GM10847 (cell line): Measurements from ENCODE around the gene UGT1A10.

Source experiments
- POLR2A ChIP-seq: IDR thresholded peaks from 2 replicates; pipeline ENCODE4 v1.6.1; 2011; ENCODE audit not compliant: insufficient read length; ENCODE audit errors: extremely low read depth

Gene UGT1A10

DNA sequence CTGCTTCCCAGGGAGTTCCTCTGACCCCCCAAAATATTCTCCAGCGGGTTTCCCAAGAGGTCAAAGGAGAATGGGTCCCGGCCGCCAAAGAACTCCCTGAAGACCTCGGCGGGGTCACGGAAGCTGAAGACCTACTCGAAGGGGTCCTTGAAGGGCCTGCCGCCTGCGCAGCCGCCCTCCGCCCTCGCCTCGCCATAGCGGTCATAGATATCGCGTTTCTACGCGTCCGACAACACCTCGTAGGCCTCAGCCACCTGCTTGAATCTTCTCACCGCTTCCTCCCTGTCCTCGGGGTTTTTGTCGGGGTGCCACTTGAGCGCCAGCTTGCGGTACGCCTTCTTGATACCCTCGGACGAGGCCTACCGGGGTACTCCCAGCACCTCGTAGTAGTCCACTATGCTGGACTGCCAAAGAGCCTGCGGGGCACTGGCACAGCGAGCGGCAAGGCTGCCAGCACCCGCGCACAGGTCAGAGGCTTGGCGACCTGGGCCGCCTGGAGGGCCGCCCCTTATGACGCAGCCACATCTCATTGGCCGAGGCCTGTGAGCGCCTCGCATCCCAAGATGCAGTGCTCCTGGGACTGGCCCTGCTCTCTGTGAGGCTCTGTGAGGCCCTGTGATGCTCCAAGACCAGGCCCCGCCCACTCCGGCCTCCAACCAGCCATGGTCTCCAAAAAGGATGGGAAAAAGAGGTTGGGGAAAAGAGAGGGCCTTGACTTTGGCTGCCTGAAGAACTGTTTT, 118.8 kb downstream of the UGT1A10 start:
- TF ChIP-seq POLR2A = no peak

DNA sequence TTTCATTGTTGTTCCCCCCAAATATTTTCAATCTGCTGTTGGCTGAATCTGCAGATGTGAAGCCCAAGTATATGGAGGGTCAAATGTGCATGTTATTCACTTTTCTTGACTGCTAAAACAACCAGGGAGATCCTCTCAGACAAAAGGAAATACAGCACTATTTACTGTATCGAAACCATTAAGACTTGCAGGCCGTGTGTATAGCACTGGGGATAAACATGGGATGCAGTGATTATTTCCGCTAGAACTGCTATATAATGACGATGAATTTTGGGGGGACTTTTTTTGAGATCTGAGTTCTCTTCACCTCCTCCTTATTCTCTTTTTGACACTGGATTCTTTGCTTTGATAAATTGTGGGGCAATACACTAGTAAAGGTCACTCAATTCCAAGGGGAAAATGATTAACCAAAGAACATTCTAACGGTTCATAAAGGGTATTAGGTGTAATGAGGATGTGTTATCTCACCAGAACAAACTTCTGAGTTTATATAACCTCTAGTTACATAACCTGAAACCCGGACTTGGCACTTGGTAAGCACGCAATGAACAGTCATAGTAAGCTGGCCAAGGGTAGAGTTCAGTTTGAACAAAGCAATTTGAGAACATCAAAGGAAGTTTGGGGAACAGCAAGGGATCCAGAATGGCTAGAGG, 120.3 kb downstream of the UGT1A10 start:
- TF ChIP-seq POLR2A = no peak

DNA sequence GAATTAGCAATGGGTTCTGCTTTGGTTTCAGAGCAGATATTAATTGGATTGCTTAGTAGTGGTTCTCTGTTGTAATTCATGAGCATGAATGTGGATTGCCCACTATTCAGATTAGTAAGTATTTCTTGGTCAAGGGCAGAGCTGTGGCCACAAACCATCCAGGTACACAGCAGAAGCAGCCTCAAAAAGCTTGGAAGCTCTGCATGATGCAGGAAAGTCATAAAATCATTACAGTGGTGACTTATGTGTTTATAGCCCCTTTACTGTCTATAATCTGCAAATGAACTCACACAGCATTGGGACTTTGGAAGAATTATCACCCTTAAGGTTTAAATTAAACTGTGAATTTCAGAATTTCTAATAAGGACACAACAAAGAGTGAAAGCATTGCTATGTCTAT, 121.9 kb downstream of the UGT1A10 start:
- TF ChIP-seq POLR2A = no peak

DNA sequence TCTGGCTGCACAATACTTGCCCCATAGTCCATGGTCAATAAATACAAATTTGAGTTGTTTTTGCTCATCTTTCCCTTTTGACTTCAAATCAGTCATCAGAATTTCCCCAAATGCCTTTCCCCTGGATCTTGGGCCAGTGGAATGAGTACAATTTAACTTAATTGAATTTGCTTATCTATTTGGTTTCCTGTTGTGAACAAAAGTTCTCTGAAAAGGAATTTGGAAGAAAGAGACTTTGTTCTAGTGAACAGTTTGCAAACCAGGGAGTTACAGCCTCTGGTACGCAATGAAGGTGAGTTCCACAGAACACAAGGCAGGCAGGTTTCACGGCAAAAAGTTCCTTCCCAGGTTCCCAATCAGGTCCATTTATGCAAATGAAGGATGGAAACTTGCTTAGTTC, 122.6 kb downstream of the UGT1A10 start:
- no peak for TF ChIP-seq POLR2A

DNA sequence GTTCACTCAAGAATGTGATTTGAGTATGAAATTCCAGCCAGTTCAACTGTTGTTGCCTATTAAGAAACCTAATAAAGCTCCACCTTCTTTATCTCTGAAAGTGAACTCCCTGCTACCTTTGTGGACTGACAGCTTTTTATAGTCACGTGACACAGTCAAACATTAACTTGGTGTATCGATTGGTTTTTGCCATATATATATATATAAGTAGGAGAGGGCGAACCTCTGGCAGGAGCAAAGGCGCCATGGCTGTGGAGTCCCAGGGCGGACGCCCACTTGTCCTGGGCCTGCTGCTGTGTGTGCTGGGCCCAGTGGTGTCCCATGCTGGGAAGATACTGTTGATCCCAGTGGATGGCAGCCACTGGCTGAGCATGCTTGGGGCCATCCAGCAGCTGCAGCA, 123.8 kb downstream of the UGT1A10 start, which contains the start of gene UGT1A1:
UGT1A1 (plus strand) TSS at position 228 of the 400 bp plus-strand sequence; CDS start at position 246, 18 bp downstream.
- no peak for TF ChIP-seq POLR2A

DNA sequence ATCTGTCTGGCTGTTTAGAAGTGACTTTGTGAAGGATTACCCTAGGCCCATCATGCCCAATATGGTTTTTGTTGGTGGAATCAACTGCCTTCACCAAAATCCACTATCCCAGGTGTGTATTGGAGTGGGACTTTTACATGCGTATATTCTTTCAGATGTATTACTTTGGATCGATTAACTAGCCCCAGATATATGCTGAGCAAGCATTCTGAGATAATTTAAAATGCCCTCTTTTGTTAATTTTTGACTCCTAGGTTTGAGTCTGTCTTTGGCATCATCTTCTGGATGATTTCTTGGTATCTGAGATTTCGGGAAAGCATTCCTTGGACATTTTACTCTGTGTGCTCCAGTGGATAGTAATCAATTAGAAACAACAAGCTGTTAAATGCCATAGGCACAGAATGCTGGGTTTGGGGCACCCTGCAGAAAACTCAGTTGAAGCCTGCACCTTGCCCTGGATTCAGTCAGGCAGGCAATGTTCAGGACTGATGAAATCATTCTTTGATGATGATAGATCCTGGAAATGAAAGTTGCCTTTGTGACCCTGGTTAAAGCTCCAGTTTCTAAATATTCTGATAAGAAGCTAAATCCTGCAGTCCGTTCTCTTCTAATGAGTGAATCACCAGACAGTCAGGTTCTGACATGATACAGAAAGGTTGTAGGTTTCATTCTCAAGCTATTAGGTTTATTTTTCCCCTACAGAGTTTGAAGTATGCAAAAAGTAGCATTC, 125.0 kb downstream of the UGT1A10 start:
- TF ChIP-seq POLR2A = no peak

DNA sequence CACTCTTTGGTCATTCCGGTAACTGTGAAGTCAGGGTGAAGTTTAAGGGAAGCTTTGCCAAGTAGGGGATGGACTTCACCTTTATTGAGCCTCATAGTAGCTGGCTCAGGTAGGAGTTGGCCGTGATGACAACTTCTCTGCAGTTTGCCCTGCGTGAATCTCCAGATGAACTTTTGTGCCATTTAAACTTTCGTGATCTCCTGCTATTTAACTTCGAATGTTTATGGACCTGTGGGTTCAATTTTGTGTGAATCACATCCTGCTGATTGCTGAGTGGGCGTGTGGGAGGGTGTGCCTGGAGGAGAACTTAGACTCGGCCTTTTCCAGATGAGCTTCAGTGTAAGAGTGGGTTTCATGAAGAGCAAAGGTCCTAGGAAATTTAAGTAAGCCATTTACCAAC, 128.0 kb downstream of the UGT1A10 start:
- TF ChIP-seq POLR2A = no peak

DNA sequence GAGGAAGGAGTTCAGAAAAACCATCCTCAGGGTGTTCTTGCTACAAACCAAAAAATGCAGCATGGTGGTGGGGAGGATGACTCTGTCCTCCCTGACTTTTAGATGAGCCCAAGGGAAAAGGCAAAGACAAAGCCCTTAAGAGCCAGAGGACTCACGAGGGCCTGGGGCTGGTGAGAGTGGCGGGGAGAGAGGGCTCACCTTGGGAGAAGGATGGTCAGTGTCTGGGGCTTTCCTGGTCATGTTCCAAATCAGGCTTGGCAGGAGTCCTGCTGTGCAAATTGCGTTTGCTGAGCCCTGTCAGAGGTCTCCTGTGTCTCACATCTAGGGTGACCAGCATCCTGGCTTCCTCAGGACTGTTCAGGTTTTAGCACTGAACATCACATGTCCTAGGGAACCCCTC, 128.5 kb downstream of the UGT1A10 start:
- TF ChIP-seq POLR2A = no peak

DNA sequence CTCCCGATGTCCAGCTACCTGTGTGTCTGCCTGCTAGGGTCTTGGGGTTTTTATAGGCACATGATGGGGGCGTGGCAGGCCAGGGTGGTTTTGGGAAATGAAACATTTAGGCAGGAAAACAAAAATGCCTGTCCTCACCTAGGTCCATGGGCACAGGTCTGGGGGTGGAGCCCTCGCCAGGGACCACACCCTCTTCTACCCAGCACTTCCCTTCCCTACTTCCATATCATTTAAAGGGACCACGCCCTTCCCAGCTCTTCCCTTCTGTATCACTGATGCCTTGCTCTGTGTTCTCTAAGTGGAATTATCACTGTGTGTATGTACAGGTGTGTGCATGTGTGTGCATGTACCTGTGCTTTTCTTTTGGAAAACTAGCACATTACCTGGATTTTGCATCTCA, 130.2 kb downstream of the UGT1A10 start:
- no peak for TF ChIP-seq POLR2A

DNA sequence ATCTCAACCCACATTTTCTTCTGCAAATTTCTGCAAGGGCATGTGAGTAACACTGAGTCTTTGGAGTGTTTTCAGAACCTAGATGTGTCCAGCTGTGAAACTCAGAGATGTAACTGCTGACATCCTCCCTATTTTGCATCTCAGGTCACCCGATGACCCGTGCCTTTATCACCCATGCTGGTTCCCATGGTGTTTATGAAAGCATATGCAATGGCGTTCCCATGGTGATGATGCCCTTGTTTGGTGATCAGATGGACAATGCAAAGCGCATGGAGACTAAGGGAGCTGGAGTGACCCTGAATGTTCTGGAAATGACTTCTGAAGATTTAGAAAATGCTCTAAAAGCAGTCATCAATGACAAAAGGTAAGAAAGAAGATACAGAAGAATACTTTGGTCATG, 131.8 kb downstream of the UGT1A10 start:
- no peak for TF ChIP-seq POLR2A

DNA sequence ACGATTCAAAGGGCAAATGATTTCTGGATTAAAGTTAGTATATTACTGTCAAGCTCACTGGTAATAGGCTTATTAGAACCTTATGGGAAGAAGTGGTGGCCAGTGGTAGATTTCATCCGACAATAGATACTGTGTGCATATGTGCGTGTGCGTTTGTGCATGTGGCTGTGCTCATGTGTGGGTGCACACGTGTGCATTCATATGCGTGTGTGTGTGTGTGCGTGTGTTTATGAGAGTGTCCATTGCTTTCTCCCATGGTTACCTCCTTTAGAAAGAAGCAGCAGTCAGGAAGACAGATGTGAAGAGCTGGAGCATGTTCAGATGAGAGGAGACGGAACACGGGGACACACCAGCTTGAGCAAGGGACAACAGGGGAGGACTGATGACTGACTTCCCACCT, 133.0 kb downstream of the UGT1A10 start:
- no peak for TF ChIP-seq POLR2A

DNA sequence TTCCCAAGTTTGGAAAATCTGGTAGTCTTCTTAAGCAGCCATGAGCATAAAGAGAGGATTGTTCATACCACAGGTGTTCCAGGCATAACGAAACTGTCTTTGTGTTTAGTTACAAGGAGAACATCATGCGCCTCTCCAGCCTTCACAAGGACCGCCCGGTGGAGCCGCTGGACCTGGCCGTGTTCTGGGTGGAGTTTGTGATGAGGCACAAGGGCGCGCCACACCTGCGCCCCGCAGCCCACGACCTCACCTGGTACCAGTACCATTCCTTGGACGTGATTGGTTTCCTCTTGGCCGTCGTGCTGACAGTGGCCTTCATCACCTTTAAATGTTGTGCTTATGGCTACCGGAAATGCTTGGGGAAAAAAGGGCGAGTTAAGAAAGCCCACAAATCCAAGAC, 135.9 kb downstream of the UGT1A10 start:
- TF ChIP-seq POLR2A = no peak

DNA sequence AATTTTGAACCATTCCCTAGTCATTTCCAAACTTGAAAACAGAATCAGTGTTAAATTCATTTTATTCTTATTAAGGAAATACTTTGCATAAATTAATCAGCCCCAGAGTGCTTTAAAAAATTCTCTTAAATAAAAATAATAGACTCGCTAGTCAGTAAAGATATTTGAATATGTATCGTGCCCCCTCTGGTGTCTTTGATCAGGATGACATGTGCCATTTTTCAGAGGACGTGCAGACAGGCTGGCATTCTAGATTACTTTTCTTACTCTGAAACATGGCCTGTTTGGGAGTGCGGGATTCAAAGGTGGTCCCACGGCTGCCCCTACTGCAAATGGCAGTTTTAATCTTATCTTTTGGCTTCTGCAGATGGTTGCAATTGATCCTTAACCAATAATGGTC, 136.3 kb downstream of the UGT1A10 start:
- no peak for TF ChIP-seq POLR2A

DNA sequence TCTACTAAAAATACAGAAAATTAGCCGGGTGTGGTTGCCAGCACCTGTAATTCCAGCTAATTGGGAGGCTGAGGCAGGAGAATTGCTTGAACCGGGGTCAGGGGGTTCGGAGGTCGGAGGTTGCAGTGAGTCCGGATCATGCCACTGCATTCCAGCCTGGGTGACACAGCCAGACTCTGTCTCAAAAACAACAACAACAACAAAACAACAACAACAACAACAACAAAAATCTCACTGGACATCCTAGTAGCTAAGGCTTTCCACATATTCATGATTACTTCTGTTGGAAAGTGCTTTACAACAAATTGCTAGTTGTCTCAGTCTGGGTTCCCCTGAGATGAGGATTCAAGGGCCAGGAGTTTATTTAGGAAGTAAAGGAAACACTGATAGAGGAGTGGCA, 137.6 kb downstream of the UGT1A10 start:
- no peak for TF ChIP-seq POLR2A

DNA sequence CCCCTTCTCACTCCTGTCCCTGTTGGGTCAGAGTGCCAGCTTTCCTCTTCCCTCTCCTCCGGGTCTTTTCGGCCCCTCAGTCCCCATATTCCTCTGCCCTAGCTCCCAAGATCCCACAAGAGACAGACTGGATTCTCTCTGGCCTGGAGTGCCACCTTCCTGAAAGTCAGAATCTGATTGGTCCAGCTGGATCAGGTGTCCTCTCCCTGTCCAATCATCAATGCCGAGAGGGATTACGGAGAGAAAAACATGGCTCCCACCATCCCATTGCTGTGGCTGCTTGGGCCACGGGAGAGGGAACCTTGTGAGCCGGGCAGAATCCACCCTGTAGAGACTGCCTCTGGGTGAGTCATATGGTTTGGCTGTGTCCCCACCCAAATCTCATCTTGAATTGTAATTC, 139.2 kb downstream of the UGT1A10 start:
- no peak for TF ChIP-seq POLR2A

DNA sequence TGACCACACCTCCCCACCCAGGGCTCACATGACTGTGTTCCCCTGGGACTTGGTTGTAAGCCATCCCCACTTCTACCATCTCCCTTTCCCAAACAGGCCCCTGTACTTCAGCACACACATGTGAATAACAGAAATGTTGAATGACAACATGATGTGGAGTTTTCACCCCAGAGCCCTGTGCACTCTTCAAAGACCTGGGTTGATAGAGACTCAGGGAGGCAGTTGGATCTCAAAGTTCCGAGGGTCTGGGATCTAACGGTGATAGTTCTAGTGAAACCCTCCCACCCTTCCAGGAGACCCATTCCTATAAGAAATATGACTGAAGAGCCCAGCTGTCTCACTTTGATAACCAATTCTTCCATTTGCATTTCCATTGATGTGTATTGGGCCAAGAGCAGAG, 141.8 kb downstream of the UGT1A10 start, which contains the start of gene MROH2A:
MROH2A (plus strand) TSS at position 301 of the 400 bp plus-strand sequence. CDS start 1,029 bp downstream, outside the sequence.
- no peak for TF ChIP-seq POLR2A

DNA sequence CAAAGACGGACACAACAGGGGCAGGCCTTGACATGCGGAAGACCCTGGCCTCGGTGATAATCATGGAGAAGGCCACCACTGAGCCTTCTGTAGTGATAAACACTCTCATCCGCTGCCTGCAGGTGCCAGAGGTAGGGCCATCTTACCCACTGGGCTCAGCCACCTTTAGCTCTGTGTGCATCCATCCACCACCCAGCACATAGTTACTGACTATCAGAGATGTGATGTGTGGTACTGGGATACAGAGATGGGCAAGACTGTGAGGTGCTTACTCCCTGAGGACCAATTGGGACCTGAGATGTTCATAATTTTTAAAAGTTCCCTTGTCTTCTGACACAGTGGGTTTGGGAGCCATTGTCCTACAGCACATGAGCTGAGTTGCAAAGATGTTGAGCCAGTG, 143.5 kb downstream of the UGT1A10 start:
- no peak for TF ChIP-seq POLR2A

DNA sequence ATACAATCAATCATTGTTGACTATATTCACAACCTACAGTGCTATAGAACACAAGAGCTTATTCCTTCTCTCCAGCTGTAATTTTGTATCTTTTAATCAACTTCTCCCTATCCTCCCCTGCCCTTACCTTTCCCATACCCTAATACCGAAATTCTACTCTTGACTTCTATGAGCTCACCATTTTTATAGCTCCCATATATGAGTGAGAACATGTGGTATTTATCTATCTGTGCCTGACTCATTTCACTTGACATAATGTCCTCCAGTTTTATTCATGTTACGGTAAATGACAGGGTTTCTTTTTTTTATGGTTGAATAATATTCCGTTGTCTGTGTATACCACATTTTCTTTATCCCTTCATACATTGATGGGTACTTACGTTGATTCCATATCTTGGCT, 144.5 kb downstream of the UGT1A10 start:
- no peak for TF ChIP-seq POLR2A
